NCI-H460 (cell line): ENCODE measurements around the gene RND2. TPM values are rescaled to one million over a fixed set of nuclear protein-coding genes. Genes with fewer than 3 reads are reported as not detected.

ENCODE experiments used
- DNase-seq: peaks from one replicate; pipeline ENCODE4 v3.0.0-alpha.2; 2016; ENCODE audit warnings: low read depth; ENCODE audit errors: extremely low read depth
- total RNA-seq: library from RNA; depleted of rRNA; stranded (reverse); fragments of >200 nt; shearing (Covaris generic); gene quantifications from 2 replicates; pipeline ENCODE4 v1.2.3, GENCODE V29; 2014; rRNA removed

Gene RND2
- total RNA-seq, 1 experiment from 2014 or later = not detected

- no peak for DNase-seq
Measured at GRCh38 chr17:43069368-43069898, 44.4 kb downstream of the RND2 start.

GRCh38 chr17:43070257-43070656 is 45.2 kb downstream of the RND2 start:
- DNase-seq = no peak

GRCh38 chr17:43070872-43071271 is 45.8 kb downstream of the RND2 start:
- no peak for DNase-seq

- DNase-seq = no peak
Measured at GRCh38 chr17:43074869-43075268, 49.8 kb downstream of the RND2 start.

GRCh38 chr17:43079641-43080302 is 54.7 kb downstream of the RND2 start:
- DNase-seq = no peak

Other genes starting within 250 kb of the RND2 start
- 0.61 and 0.64 TPM in 2 replicates for gene WNK4, start 244.6 kb upstream of the RND2 start, total RNA-seq
- 53.0 and 64.3 TPM in 2 replicates for gene COA3, start 226.5 kb upstream of the RND2 start, total RNA-seq
- 0.17 and 0.98 TPM in 2 replicates for gene CNTD1, start 226.4 kb upstream of the RND2 start, total RNA-seq
- gene BECN1, start 200.9 kb upstream of the RND2 start, total RNA-seq = 80.6 and 88.8 TPM in 2 replicates
- 132 and 152 TPM in 2 replicates for gene PSME3, start 191.8 kb upstream of the RND2 start, total RNA-seq
- gene AOC2, start 180.7 kb upstream of the RND2 start, total RNA-seq = 4.5 and 4.7 TPM in 2 replicates
- 1.2 and 1.4 TPM in 2 replicates for gene AOC3, start 174.0 kb upstream of the RND2 start, total RNA-seq
- gene G6PC1, start 124.4 kb upstream of the RND2 start, total RNA-seq = not detected in 2 replicates
- gene AARSD1, start 60.8 kb upstream of the RND2 start, total RNA-seq = 33.0 and 38.7 TPM in 2 replicates
- 0.12 TPM in 1 of 2 replicates, not detected in the other for gene PTGES3L, start 45.2 kb upstream of the RND2 start, total RNA-seq
- gene RUNDC1, start 44.7 kb upstream of the RND2 start, total RNA-seq = 7.9 and 10.9 TPM in 2 replicates
- 2,857 and 2,900 TPM in 2 replicates for gene RPL27, start 26.8 kb upstream of the RND2 start, total RNA-seq
- 22.3 and 26.0 TPM in 2 replicates for gene IFI35, start 18.4 kb upstream of the RND2 start, total RNA-seq
- gene VAT1, start 2.8 kb upstream of the RND2 start, total RNA-seq = 164 and 168 TPM in 2 replicates
- 37.6 and 42.2 TPM in 2 replicates for gene BRCA1, start 100.1 kb downstream of the RND2 start, total RNA-seq
- gene NBR1, start 146.0 kb downstream of the RND2 start, total RNA-seq = 66.9 and 78.6 TPM in 2 replicates
- gene TMEM106A, start 186.6 kb downstream of the RND2 start, total RNA-seq = 2.0 and 2.5 TPM in 2 replicates
- gene CCDC200, start 203.4 kb downstream of the RND2 start, total RNA-seq = not detected in 2 replicates
- not detected in 2 replicates for gene RNU2-1, start 208.7 kb downstream of the RND2 start, total RNA-seq